ENCODE results near the gene UTP25. TPM values are rescaled to one million over a fixed set of nuclear protein-coding genes. Genes with fewer than 3 reads are reported as not detected.
A peak's percentile ranks its signal among the peaks of the same experiment; 100 is the strongest.

Gene UTP25
- total RNA-seq, 1 donor = 22.1 TPM

DNA sequence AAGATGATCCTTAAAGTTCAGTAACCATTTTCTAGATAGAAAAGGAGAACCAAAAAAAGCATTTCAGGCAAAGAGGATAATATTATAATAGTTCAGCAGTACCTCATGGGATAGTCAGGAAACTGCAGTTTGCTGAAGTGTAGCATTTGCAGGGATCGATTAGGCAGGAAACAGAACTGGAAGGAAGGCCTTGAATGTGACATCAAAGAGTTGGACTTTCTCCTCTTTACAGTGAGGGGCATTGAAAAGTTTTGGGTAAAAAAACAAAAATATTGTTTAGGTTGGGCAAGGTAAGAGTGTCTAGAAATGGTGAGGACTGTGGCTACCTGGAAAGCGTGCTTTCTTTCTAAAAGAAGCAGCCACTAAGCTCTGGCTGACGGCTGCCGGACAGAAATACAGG, 13.9 kb upstream of the UTP25 start:
- no peak overlapping the region for H3K27ac ChIP-seq (ENCODE audit: low read depth, low read length)
- no peak overlapping the region for H3K4me3 ChIP-seq (ENCODE audit: insufficient read depth, low read length)
- no peak overlapping the region for H2AFZ ChIP-seq (ENCODE audit: low read length)
- no peaks in the 10 kb centered on the region for H4K20me1 ChIP-seq (ENCODE audit: insufficient read depth, low read length)
- H3K27me3 ChIP-seq (ENCODE audit: insufficient read depth, low read length) = no peaks in the 10 kb centered on the region
- no peak overlapping the region for H3K4me2 ChIP-seq (ENCODE audit: insufficient read depth, low read length)
- TF ChIP-seq CTCF (IDR thresholded peaks at IDR 0.05; ENCODE audit: extremely low read depth, low read depth, low read length) = no peak
- no peaks in the 10 kb centered on the region for H3K9me3 ChIP-seq (ENCODE audit: low read depth, low read length)
- H3K4me1 ChIP-seq (ENCODE audit: insufficient read depth, low read length) = no peaks in the 10 kb centered on the region
- no peak for DNase-seq (ENCODE audit: insufficient read length, low spot score, missing footprints)
- H3K79me2 ChIP-seq (ENCODE audit: insufficient read depth, low read length) = no peaks in the 10 kb centered on the region
- no peaks in the 10 kb centered on the region for H3K36me3 ChIP-seq (ENCODE audit: insufficient read depth, low read length)

DNA sequence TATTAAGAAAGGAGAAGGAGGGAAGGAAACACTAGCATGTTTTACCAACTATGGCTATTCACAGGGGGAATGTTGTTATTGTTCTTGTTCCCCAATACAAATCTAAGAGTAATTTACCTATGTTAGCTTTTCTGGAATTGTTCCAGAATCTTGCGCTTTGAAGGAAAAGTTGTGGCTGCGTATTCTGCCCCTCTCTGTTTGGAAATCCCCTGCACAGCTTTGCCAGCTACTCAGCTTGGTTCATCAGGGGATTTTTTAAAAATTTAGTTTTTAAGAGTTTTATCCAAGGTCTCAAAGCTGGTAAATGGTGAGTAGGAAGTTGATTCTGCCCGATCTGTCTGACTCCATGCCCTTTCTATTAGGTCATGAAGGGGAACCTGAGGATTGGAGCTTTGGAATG, 12.3 kb upstream of the UTP25 start:
- no peak overlapping the region for H2AFZ ChIP-seq (ENCODE audit: low read length)
- H3K27ac ChIP-seq (ENCODE audit: low read depth, low read length) = no peak overlapping the region
- no peaks in the 10 kb centered on the region for H4K20me1 ChIP-seq (ENCODE audit: insufficient read depth, low read length)
- no peaks in the 10 kb centered on the region for H3K27me3 ChIP-seq (ENCODE audit: insufficient read depth, low read length)
- H3K4me2 ChIP-seq (ENCODE audit: insufficient read depth, low read length) = no peak overlapping the region
- no peaks in the 10 kb centered on the region for H3K4me1 ChIP-seq (ENCODE audit: insufficient read depth, low read length)
- no peak for TF ChIP-seq CTCF (IDR thresholded peaks at IDR 0.05; ENCODE audit: extremely low read depth, low read depth, low read length)
- H3K4me3 ChIP-seq (ENCODE audit: insufficient read depth, low read length) = no peak overlapping the region
- H3K79me2 ChIP-seq (ENCODE audit: insufficient read depth, low read length) = no peaks in the 10 kb centered on the region
- H3K36me3 ChIP-seq (ENCODE audit: insufficient read depth, low read length) = no peaks in the 10 kb centered on the region
- no peak for DNase-seq (ENCODE audit: insufficient read length, low spot score, missing footprints)
- H3K9me3 ChIP-seq (ENCODE audit: low read depth, low read length) = no peaks in the 10 kb centered on the region

DNA sequence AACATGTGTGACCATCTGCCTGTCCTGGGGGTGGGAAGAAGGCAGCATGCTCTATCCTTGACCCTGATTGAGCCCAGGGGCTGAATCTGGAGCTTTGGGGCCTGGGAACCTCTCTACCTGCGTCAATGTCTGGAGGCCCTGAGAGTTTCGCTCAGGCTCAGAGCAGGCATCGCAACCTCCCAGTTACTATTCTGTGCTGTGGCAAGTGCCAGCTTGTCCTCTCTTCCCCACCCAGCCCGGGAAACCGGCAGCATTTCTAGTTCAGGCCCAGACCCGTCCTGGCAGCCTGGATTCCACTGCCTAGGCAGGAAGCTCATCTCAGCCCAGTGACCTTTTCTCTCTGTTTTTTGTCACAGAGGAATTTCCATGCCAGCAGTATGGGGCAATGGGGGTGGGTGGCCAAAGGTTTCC, 11.8 kb upstream of the UTP25 start:
- no peaks in the 10 kb centered on the region for H3K36me3 ChIP-seq (ENCODE audit: insufficient read depth, low read length)
- H3K9me3 ChIP-seq (ENCODE audit: low read depth, low read length) = no peaks in the 10 kb centered on the region
- H3K4me3 ChIP-seq (ENCODE audit: insufficient read depth, low read length) = no peak overlapping the region
- H3K79me2 ChIP-seq (ENCODE audit: insufficient read depth, low read length) = no peaks in the 10 kb centered on the region
- H3K27ac ChIP-seq (ENCODE audit: low read depth, low read length) = no peak overlapping the region
- peak overlapping the region; percentile 25 for H2AFZ ChIP-seq (ENCODE audit: low read length)
- H3K4me1 ChIP-seq (ENCODE audit: insufficient read depth, low read length) = no peaks in the 10 kb centered on the region
- no peak for TF ChIP-seq CTCF (IDR thresholded peaks at IDR 0.05; ENCODE audit: extremely low read depth, low read depth, low read length)
- no peak overlapping the region for H3K4me2 ChIP-seq (ENCODE audit: insufficient read depth, low read length)
- no peak for DNase-seq (ENCODE audit: insufficient read length, low spot score, missing footprints)
- no peaks in the 10 kb centered on the region for H3K27me3 ChIP-seq (ENCODE audit: insufficient read depth, low read length)
- H4K20me1 ChIP-seq (ENCODE audit: insufficient read depth, low read length) = no peaks in the 10 kb centered on the region

GRCh38 chr1:209816923-209817322, 10.8 kb upstream of the UTP25 start:
- H3K27me3 ChIP-seq (ENCODE audit: insufficient read depth, low read length) = no peaks in the 10 kb centered on the region
- no peak overlapping the region for H2AFZ ChIP-seq (ENCODE audit: low read length)
- H3K4me2 ChIP-seq (ENCODE audit: insufficient read depth, low read length) = no peak overlapping the region
- no peaks in the 10 kb centered on the region for H3K4me1 ChIP-seq (ENCODE audit: insufficient read depth, low read length)
- no peaks in the 10 kb centered on the region for H4K20me1 ChIP-seq (ENCODE audit: insufficient read depth, low read length)
- no peak for TF ChIP-seq CTCF (IDR thresholded peaks at IDR 0.05; ENCODE audit: extremely low read depth, low read depth, low read length)
- H3K4me3 ChIP-seq (ENCODE audit: insufficient read depth, low read length) = no peak overlapping the region
- no peak overlapping the region for H3K27ac ChIP-seq (ENCODE audit: low read depth, low read length)
- peak; percentile 78 for DNase-seq (ENCODE audit: insufficient read length, low spot score, missing footprints)
- H3K36me3 ChIP-seq (ENCODE audit: insufficient read depth, low read length) = no peaks in the 10 kb centered on the region
- H3K9me3 ChIP-seq (ENCODE audit: low read depth, low read length) = no peaks in the 10 kb centered on the region
- no peaks in the 10 kb centered on the region for H3K79me2 ChIP-seq (ENCODE audit: insufficient read depth, low read length)
